ENCODE results near the gene AP1S3.

AP1S3 gene

GRCh38 chr2:223758131-223758840 lies 79.1 kb downstream of the AP1S3 start:
- no peak for DNase-seq

GRCh38 chr2:223753940-223754339 lies 83.4 kb downstream of the AP1S3 start:
- no peak for DNase-seq

- DNase-seq, result no peak
Observed at GRCh38 chr2:223751012-223751411, 86.4 kb downstream of the AP1S3 start.

GRCh38 chr2:223747392-223748042 lies 89.9 kb downstream of the AP1S3 start:
- no peak for DNase-seq

GRCh38 chr2:223746611-223747010 lies 90.8 kb downstream of the AP1S3 start:
- no peak for DNase-seq

GRCh38 chr2:223744580-223744979 lies 92.8 kb downstream of the AP1S3 start:
- DNase-seq, result no peak

GRCh38 chr2:223740679-223741078 lies 96.7 kb downstream of the AP1S3 start:
- no peak for DNase-seq

GRCh38 chr2:223737207-223737606 lies 100.2 kb downstream of the AP1S3 start:
- no peak for DNase-seq

GRCh38 chr2:223736488-223736887 lies 100.9 kb downstream of the AP1S3 start:
- no peak for DNase-seq

GRCh38 chr2:223735659-223736244 lies 101.6 kb downstream of the AP1S3 start:
- no peak for DNase-seq

GRCh38 chr2:223735035-223735640 lies 102.2 kb downstream of the AP1S3 start:
- DNase-seq, result no peak

GRCh38 chr2:223734346-223734745 lies 103.0 kb downstream of the AP1S3 start:
- no peak for DNase-seq

- DNase-seq, result no peak
Observed at GRCh38 chr2:223732346-223732745, 105.0 kb downstream of the AP1S3 start.

GRCh38 chr2:223731503-223731902 lies 105.9 kb downstream of the AP1S3 start:
- DNase-seq, result peak; percentile 28

GRCh38 chr2:223729781-223730180 lies 107.6 kb downstream of the AP1S3 start:
- no peak for DNase-seq

GRCh38 chr2:223727562-223727961 lies 109.8 kb downstream of the AP1S3 start:
- no peak for DNase-seq

GRCh38 chr2:223725986-223726970 lies 111.1 kb downstream of the AP1S3 start:
- no peak for DNase-seq

GRCh38 chr2:223725494-223725893 lies 111.9 kb downstream of the AP1S3 start:
- DNase-seq, result no peak

- no peak for DNase-seq
Observed at GRCh38 chr2:223724861-223725260, 112.5 kb downstream of the AP1S3 start.

- DNase-seq, result no peak
Observed at GRCh38 chr2:223723954-223724411, 113.4 kb downstream of the AP1S3 start.

GRCh38 chr2:223722226-223722625 lies 115.2 kb downstream of the AP1S3 start:
- DNase-seq, result no peak

GRCh38 chr2:223721746-223722145 lies 115.6 kb downstream of the AP1S3 start:
- DNase-seq, result no peak

GRCh38 chr2:223720367-223720766 lies 117.0 kb downstream of the AP1S3 start:
- no peak for DNase-seq

All from NCI-H1436 treated with DMSO at 0.1 percent for 48 hours (cell line).